COLO668 (cell line): ENCODE results near the gene RSPO4.
"Not testable (repeated sequence)": the region's sequence is repeated elsewhere in the genome, so short reads cannot be mapped to it uniquely, and the experiment has no call there.

Experiments used
- DNase-seq: peaks from one replicate; lab custom pipeline; 2025; ENCODE audit not compliant: unreplicated experiment; lab: John Stamatoyannopoulos, UW

Gene RSPO4

DNA sequence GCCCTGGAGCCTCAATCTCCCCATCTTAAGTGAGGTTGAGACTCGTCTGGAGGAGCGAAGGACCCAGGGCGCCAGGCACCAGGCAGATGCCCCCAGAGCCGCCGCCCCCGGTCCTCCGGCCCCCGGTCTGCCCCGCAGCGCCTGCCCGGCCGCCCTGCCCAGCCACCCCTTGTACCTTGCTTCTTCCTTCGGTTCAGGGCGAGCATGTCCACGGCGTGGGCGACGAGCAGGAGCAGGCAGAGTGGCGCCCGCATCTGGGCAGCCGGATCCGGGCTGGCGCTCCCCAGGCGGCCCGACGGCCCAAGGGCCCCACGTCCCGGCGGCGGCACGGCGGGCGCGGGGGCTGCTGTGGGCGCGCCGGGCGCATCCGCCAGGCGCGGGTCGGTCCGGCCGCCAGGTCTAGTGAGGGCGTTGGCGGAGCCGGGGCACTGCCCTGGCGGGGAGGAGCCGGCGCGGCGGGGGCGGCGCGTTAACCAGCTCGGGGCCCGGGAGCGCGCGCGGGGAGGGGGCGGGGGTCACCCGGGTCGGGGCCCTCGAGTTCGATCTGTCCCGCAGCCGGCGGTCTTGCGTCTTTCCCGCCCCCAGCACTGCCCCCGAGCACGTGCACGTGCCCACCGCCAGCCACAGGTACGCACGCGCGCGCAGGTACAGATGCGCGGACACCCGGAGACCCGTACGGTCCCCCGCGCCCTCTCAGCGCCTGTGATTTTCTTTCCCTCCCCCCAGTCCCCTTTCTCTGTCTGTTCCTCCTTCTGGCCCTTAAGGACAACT is at the start of gene RSPO4:
Gene RSPO4 (minus strand): TSS at position 401 of the 771 bp plus-strand sequence. CDS start 147 bp downstream, at position 254.
- DNase-seq: no peak

- DNase-seq: no peak
Observed at GRCh38 chr20:1050440-1050839, 48.3 kb upstream of the RSPO4 start.

DNA sequence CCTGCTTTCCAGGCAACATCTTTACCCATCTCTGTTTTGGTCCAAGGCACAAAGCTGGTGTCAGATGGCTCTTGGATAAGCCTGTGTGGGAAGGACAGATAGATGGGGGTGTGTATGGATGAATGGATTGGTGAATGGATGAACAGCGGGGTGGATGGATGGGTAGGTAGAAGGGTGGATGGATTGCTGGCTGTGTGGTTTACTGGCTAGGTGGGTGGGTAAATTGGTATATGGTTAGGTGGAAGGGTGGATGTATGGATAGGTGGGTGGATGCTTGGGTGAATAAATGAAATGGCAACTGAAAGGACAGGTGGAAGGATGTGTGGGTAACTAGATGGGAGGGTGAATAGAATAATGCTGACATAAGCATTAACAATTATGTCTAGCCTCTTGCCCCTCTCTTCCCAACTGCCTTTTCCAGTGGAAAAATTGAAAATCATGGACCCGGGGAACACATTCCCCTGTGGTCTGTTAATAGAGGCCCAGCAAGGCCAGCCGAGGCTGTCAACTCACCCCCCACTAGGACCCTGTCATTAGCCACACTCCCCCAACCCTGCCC is 43.8 kb upstream of the RSPO4 start:
- DNase-seq: no peak

DNA sequence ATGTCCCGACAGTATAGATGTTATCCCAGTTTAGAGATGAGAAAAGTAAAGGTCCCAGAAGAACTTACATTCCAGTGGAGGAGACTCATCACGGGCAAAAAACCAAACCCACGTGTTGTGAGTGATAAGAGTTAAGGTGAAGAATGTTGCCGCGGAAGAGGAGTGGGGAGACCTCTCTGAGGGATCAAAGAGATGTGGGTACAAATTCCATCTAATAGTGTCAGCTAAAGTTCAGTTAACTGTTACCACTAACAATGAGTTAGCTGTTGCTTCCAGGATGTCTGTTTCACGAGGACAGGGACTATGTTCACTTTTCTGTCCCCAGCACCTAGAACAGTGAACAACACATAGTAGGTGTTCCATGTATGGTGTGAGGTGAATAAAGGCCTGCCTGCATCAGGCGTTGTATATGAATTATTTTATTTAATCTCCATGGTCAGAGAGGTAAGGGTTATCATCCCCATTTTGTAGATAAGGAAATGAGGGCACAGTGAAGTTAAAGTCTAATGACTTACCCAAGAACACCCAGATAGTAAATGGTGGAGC is 39.8 kb upstream of the RSPO4 start:
- DNase-seq: no peak

DNA sequence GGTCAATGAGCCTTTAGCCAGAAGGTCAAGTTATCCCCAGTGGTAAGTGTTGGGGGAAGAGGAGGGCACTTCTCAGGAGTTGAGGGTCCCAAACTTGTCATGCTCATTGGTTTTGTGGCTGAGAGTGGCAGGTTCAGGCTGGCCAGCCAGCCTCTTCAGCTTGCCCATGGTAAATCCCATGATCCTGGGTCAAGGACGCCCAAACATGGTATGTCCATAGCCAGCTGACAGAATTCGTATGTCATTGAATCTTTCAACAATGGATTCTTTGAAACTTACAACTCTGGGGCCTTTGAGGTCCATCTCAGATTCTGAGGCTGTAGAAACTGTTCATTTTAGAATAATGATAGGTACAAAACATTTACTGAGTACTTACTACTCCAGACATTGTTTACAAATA is 36.1 kb upstream of the RSPO4 start:
- DNase-seq: no peak

DNA sequence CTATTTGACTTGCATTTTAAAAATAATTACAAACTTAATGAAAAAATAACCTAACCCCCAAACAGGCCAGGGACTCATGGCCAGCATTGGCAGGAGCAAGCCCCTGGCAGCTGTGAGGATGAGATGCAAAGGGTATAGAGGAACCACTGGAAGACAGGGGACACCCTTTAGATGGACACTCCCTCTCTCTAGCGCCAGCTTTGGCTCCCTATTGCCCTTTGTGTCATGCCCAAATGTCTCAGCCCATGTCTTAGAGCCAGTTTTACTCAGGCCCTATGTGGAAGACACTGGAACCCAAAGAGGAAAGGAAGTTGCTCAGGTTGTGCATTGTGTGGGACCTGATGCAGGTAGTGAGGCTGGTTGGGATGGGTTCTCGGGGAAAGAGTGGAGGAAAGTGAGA is 34.9 kb upstream of the RSPO4 start:
- no peak for DNase-seq

DNA sequence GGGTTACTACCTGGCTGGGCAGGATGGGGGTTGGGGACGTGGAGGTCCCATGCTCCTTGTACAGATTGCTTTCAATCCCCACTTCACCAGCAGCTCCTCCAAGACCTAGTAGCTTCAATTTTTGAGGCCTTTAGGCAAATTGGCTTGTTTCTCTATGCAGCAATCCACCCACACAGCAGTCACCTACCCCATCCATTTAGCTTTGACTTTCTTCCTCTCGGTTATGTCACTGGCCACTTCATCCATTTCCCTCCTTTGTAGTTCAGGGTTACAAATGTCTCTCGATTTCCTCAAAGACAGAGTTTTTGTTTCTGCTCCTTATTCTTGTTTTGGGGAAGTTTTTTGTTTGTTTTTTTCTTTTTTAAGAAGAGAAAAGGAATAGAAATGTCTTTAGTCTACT is 33.4 kb upstream of the RSPO4 start:
- DNase-seq: no peak

GRCh38 chr20:1034415-1034789 is 32.3 kb upstream of the RSPO4 start:
- no peak for DNase-seq

GRCh38 chr20:1033751-1034414 is 31.8 kb upstream of the RSPO4 start:
- DNase-seq: no peak

GRCh38 chr20:1029980-1030379 is 27.9 kb upstream of the RSPO4 start:
- DNase-seq: no peak

- not testable (repeated sequence) for DNase-seq
Observed at GRCh38 chr20:1026214-1026613, 24.1 kb upstream of the RSPO4 start.

DNA sequence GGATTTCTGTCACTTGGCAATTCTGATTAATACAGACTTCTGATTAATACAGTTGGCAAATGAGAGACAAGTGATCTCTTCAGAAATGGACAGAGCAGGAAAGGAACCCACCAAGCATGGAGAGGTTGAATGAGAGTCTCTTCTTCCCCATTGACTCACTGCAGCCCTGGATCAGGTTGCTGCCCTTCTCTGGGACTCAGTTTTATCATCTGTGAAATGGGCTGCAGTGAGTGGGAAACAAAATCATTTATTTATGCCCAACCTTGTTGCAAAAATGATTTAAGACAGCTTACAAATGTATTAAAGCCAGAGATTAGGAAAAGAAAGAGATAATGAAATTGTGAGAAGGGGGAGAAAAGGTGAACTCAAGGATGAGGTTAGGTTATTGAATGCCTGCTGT is 20.8 kb upstream of the RSPO4 start:
- no peak for DNase-seq

DNA sequence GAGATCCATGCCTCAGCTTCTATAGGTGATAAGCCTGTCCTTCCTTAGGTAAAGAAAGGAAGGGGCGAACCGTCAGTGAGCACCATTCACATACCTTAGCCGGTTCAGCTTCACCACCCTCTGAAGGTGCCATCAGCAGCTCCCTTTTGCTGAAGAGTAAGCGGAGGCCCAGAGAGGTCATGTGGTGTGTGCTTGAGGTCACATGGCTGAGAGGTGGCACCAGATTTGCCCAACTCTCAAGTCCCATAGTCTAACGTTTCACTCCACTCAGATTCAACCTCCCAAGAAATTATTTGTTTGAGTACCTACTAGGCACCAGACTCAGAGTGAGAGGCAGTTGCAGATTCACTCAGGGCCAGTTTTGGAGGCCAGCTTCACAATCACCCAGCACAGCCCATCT is 18.5 kb upstream of the RSPO4 start:
- DNase-seq: no peak

DNA sequence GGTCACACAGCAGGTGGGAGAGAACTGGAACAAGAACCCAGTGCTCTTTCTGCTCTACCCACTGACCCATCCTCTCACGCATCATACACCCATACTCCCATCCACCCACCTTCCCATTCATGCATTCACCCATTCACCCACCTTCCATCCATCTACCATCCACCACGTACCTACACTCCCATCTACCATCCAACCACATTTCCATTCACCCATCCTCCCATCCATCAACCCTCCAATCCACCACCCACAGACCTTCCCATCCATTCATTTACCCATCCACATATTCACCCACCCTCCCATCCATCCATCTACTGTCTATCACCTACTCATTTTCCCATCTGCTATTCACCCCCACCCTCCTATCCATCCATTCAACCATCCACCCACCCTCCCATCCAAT is 17.2 kb upstream of the RSPO4 start:
- DNase-seq: no peak

- no peak for DNase-seq
Observed at GRCh38 chr20:1017677-1018076, 15.6 kb upstream of the RSPO4 start.

- no peak for DNase-seq
Observed at GRCh38 chr20:1015181-1015580, 13.1 kb upstream of the RSPO4 start.

GRCh38 chr20:1014471-1014870 is 12.4 kb upstream of the RSPO4 start:
- DNase-seq: no peak

GRCh38 chr20:1013566-1014340 is 11.6 kb upstream of the RSPO4 start:
- no peak for DNase-seq

- DNase-seq: no peak
Observed at GRCh38 chr20:1012359-1013168, 10.5 kb upstream of the RSPO4 start.

DNA sequence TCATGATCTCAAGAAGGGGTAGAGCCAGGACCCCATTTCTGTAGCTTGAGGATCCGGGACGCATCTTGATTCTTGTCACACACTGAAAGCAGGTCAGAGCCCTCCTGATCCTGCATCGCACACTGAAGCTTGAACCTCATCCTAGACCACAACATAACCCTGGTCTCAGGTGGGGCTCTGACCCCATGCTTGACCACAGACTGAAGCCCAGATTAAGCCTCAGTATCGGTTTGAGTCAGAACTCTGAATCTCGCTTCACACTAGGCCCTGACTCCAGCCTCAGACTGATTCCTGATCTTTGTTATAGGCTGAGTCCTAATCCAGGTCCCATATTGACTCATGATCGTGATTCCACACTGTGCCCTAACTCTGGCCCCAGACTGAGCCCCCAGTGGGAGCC is 8.5 kb upstream of the RSPO4 start:
- DNase-seq: no peak
